Neural crest cell (in vitro differentiated cells): Measurements from ENCODE around the gene RPA1. TPM values are rescaled to one million over a fixed set of nuclear protein-coding genes. Genes with fewer than 3 reads are reported as not detected.

ENCODE experiments used
- DNase-seq: peaks from one replicate; pipeline ENCODE4 v3.0.0; 2021; ENCODE audit warnings: low read depth, mixed read lengths, low spot score
- H3K27ac Mint-ChIP-seq: one replicate; pipeline ENCODE4 v1.8.0; 2021; ENCODE audit warnings: mild to moderate bottlenecking, mixed read lengths; ENCODE audit not compliant: unreplicated experiment
- H3K27me3 Mint-ChIP-seq: 2 replicates; pipeline ENCODE4 v1.8.0; 2021; ENCODE audit warnings: low read depth, mild to moderate bottlenecking, mixed read lengths
- H3K36me3 Mint-ChIP-seq: 2 replicates; pipeline ENCODE4 v1.8.0; 2021; ENCODE audit warnings: low read depth, mild to moderate bottlenecking, mixed read lengths
- H3K4me1 Mint-ChIP-seq: 2 replicates; pipeline ENCODE4 v1.8.0; 2021; ENCODE audit warnings: mixed read lengths
- H3K4me3 Mint-ChIP-seq: one replicate; pipeline ENCODE4 v1.8.0; 2021; ENCODE audit warnings: mild to moderate bottlenecking, mixed read lengths
- H3K9me3 Mint-ChIP-seq: 2 replicates; pipeline ENCODE4 v1.8.0; 2021; ENCODE audit warnings: mixed read lengths
- total RNA-seq: library from RNA; stranded (reverse); gene quantifications from 2 replicates; pipeline ENCODE4 v1.2.1, GENCODE V29; 2021
- TF ChIP-seq, protein P1 (sequence below): fragments of 200-600 bp; sonication (generic); conservative IDR thresholded peaks from 2 replicates; pipeline ENCODE4 v1.5.0; 2021; ENCODE audit warnings: antibody characterized with exemption, mild to moderate bottlenecking

RPA1 gene
- total RNA-seq, 1 donor from 2014 or later, result 215 TPM

DNA sequence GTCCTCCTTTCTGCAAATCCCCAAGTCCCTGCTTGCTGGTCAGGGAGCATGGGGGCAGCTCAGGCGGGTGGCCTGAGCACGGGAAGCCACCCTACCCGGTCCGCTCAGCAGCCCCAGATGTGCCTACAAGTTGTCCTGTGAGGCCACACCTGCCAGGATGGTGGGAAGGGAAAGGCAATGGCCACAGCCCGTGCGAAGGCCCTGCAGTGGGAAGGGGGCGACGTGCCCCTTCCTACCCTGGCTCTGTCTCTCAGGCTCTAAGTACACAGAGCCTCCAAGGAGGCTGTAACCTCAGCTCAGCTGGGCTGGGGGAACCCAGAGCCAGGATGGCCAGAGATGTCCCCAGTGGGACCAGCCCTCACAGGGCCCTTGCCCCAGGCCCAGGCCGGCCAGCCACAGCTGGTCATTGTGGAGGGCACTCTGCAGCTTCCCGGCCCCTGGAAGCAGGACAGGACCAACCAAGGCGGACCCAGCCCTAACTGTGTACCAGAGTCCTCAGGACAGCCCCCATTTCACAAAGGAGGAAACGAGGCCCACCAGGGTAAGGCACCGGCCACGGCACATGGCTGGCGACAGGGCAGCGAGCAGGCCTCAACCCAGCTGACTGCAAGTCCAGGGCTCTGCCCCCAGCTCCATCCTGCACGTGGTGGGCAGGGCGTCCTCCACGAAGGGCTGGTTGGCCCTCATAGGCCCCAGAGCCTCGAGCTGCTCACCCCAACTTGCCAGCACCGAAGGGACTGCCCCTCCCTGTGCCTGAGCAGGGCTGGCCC is 113.0 kb downstream of the RPA1 start:
- peaks cover 18% of the 10 kb centered on the region for H3K4me1 Mint-ChIP-seq
- no peaks in the 10 kb centered on the region for H3K9me3 Mint-ChIP-seq
- H3K27ac Mint-ChIP-seq, result no peak overlapping the region
- H3K36me3 Mint-ChIP-seq, result no peaks in the 10 kb centered on the region
- DNase-seq, result no peak
- TF ChIP-seq, protein P1, sequence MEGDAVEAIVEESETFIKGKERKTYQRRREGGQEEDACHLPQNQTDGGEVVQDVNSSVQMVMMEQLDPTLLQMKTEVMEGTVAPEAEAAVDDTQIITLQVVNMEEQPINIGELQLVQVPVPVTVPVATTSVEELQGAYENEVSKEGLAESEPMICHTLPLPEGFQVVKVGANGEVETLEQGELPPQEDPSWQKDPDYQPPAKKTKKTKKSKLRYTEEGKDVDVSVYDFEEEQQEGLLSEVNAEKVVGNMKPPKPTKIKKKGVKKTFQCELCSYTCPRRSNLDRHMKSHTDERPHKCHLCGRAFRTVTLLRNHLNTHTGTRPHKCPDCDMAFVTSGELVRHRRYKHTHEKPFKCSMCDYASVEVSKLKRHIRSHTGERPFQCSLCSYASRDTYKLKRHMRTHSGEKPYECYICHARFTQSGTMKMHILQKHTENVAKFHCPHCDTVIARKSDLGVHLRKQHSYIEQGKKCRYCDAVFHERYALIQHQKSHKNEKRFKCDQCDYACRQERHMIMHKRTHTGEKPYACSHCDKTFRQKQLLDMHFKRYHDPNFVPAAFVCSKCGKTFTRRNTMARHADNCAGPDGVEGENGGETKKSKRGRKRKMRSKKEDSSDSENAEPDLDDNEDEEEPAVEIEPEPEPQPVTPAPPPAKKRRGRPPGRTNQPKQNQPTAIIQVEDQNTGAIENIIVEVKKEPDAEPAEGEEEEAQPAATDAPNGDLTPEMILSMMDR, result no peak
- no peaks in the 10 kb centered on the region for H3K27me3 Mint-ChIP-seq
- no peak overlapping the region for H3K4me3 Mint-ChIP-seq

DNA sequence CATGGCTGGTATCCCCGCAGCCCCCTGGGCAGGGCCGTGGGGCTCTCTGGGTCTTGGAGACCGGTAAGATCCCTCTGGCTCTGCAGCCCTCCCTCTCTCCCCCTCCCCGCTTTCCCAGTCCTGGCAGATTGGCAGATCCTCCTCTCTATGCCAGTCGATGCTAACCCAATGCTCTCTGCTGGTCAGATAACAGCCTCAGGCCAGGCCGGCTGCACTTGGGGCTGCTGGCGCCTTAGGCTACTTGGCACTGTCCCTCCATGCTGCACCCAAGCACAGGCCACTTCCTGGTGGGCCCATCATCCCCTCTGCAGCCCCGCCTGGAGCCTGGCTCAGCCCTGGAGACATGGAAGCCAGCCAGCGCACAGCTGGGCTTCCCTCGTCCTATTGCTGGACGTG is 113.6 kb downstream of the RPA1 start:
- no peaks in the 10 kb centered on the region for H3K36me3 Mint-ChIP-seq
- H3K4me3 Mint-ChIP-seq, result no peak overlapping the region
- H3K9me3 Mint-ChIP-seq, result no peaks in the 10 kb centered on the region
- H3K27ac Mint-ChIP-seq, result no peak overlapping the region
- no peak for DNase-seq
- peaks cover 18% of the 10 kb centered on the region for H3K4me1 Mint-ChIP-seq
- TF ChIP-seq, protein P1, result no peak
- no peaks in the 10 kb centered on the region for H3K27me3 Mint-ChIP-seq

DNA sequence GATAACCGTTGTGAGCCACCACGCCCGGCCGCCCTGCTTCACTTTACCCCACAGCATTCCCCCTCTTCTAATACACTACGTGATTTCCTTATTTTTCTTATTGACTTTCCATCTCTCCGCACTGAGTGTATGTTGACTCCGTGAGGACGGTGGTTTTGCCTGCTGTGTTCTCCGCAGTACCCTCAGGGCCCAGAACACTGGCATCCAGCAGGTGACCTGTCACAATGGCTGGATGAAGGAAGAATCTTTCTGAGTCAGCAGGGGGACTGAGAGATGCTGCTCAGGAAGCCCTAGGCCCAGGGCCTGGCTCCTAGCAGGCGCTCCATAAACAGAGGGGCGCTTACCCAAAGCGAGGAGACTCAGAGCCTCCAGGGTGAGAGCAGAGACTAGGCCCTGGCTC is 115.8 kb downstream of the RPA1 start:
- Mint-ChIP-seq H3K9me3 (no peaks in the 10 kb centered on the region), H3K4me1 (peaks cover 18% of the 10 kb centered on the region), H3K36me3 (no peaks in the 10 kb centered on the region), H3K27me3 (no peaks in the 10 kb centered on the region), H3K27ac (no peak overlapping the region), H3K4me3 (no peak overlapping the region)
- DNase-seq, result no peak
- TF ChIP-seq, protein P1, result no peak

DNA sequence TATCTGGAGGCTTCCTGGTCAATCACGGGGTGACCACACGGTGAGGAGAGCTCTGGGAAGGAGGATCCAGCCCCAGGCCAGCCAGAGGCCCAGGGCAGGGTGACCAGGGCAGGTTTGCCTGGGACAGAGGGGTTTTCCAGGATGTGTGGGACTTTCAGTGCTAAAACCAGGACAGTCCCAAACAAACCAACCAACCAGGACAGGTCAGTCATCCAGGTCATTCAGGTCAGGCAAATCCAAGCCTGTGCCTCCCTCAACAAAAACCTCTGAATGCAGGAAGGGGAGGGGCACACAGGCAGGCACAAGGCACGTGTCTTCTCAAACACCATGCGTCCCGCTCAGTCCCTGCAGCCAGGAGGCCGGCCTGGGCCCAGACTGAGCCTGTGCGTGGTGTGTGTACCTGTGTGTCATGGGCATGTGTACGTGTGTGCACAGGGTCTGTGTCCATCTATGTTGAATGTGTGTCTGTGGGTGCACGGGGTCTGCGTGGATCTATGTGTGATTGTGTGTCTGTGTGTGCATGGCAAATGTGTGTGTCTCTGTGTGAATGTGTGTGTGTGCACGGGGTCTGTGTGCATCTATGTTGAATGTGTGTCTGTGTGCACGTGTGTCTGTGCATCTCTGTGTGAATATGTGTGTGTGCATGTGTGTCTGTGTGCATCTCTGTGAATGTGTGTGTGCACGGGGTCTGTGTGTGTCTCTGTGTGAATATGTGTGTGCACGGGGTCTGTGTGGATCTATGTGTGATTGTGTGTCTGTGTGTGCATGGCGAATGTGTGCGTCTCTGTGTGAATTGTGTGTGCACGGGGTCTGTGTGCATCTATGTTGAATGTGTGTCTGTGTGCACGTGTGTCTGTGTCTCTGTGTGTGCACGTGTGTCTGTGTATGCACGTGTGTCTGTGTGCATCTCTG is 116.5 kb downstream of the RPA1 start:
- Mint-ChIP-seq H3K9me3 (no peaks in the 10 kb centered on the region), H3K4me3 (no peak overlapping the region), H3K27me3 (no peaks in the 10 kb centered on the region), H3K4me1 (peaks cover 18% of the 10 kb centered on the region), H3K27ac (no peak overlapping the region), H3K36me3 (no peaks in the 10 kb centered on the region)
- no peak for DNase-seq
- TF ChIP-seq, protein P1, result no peak

DNA sequence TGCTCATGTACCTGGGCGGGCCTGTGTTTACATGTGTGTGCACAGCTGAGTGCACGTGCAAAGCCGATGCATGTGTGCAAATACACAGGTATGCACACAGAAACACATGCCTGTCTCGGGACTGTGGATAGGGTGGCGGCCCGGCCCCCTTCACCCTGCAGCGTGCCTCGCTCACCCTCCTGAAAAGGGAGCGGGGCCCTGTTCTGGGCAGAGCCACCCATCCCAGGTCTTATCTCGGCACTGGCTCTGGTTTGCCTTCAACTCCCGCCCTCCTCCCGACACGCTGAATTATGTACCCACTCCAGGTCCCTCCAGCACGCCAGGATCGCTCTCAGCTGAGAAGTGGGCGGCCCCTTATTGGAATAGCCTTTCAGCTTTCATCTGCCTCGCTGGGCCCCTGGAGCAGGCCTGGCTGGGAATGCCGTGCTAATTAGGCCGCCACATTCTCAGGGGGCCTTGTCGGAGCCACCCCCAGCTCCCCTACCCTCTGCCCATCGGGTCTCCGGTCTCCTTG is 117.5 kb downstream of the RPA1 start:
- H3K36me3 Mint-ChIP-seq, result no peaks in the 10 kb centered on the region
- no peaks in the 10 kb centered on the region for H3K27me3 Mint-ChIP-seq
- H3K9me3 Mint-ChIP-seq, result no peaks in the 10 kb centered on the region
- H3K4me1 Mint-ChIP-seq, result peaks cover 24% of the 10 kb centered on the region
- TF ChIP-seq, protein P1, result no peak
- no peak overlapping the region for H3K27ac Mint-ChIP-seq
- no peak for DNase-seq
- H3K4me3 Mint-ChIP-seq, result no peak overlapping the region
